GM12864 (cell line): ENCODE data around the gene MINDY2.
A peak's percentile ranks its signal among the peaks of the same experiment; 100 is the strongest.
"Not testable (repeated sequence)": the region's sequence is repeated elsewhere in the genome, so short reads cannot be mapped to it uniquely, and the experiment has no call there.

Experiments used
- DNase-seq: peaks from one replicate; pipeline ENCODE4 v3.0.0-alpha.2; 2011; ENCODE audit warnings: low read depth
- H3K4me3 ChIP-seq: 2 replicates; pipeline ENCODE4 v1.5.1; 2011; ENCODE audit warnings: mild to moderate bottlenecking, low read depth, low read length, control low read depth
- TF ChIP-seq, protein P1 (sequence below): IDR thresholded peaks from 2 replicates; pipeline ENCODE4 v1.5.1; 2011; ENCODE audit warnings: low read depth, mild to moderate bottlenecking, moderate library complexity, low read length, control low read depth, inconsistent platforms; ENCODE audit errors: missing control alignments

MINDY2 gene

DNA sequence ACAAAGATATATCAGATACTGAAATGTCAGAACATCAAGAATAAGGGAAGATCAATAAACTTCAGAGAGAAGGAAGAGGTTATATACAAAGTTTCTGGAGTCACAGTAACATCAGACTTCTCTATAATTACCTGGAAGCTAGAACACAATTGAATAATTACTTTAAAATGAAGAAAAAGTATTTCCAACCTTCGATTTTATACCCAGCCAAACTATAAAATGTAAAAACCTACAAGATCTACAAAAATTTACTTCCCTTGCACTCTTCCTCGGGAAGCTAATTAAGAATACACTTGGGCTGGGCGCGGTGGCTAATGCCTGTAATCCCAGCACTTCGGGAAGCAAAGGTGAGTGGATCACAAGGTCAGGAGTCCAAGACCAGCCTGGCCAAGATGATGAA, 6.6 kb upstream of the MINDY2 start:
- no peak overlapping the region for H3K4me3 ChIP-seq
- no peak for DNase-seq
- TF ChIP-seq, protein P1, sequence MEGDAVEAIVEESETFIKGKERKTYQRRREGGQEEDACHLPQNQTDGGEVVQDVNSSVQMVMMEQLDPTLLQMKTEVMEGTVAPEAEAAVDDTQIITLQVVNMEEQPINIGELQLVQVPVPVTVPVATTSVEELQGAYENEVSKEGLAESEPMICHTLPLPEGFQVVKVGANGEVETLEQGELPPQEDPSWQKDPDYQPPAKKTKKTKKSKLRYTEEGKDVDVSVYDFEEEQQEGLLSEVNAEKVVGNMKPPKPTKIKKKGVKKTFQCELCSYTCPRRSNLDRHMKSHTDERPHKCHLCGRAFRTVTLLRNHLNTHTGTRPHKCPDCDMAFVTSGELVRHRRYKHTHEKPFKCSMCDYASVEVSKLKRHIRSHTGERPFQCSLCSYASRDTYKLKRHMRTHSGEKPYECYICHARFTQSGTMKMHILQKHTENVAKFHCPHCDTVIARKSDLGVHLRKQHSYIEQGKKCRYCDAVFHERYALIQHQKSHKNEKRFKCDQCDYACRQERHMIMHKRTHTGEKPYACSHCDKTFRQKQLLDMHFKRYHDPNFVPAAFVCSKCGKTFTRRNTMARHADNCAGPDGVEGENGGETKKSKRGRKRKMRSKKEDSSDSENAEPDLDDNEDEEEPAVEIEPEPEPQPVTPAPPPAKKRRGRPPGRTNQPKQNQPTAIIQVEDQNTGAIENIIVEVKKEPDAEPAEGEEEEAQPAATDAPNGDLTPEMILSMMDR: no peak

DNA sequence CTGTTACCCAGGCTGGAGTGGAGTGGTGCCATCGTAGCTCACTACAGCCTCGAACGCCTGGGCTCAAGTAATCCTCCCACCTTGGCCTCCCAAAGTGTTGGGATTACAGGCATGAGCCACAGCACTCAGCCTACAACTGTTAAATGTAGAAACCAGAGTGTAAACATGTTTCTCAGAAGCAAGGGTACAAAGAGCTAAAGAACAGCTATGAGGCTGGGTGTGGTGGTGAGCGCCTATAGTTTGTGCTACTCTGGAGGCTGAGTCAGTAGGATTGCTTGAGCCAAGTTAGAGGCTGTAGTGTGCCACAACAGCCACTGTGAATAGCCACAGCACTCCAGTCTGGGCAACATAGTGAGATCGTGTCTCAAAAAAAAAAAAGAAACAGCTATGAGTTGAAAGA, 4.8 kb upstream of the MINDY2 start:
- DNase-seq: no peak
- TF ChIP-seq, protein P1: no peak
- H3K4me3 ChIP-seq: no peak overlapping the region

DNA sequence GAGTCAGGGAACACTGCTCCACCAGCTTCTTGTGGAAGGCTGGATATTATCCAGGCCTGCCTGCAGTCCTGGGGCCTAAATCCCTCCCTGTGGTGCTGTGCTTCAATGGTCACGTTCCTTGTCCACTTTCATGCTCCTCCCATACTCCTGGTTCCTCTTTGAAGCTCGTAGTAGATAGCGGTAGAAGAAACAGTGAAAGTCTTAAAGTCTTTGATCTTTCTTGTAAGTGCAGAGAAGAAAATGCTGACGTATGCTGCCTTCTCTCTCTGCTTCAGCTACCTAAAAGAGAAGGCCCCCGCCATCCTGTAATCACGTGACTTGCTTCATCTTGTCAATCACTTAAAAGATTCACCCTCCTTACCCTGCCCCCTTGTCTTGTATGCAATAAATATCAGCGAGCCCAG, 2.5 kb upstream of the MINDY2 start:
- not testable (repeated sequence) for DNase-seq

DNA sequence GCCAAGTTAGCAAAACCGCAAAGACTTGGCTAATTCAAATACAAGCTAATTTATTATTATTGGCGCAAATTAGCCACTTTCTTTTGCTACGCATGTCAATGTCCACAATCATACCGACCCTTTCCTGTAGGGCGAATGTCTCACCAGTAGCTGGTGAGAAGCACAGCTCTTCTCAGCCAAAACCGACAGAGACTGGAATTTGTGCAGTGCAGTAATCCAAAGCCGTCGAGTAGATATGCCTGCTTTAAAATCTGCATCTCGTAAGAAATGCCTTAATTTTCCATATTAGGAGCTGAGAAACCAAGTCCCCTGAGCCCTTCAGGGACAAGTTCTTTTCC, 614 bp upstream of the MINDY2 start:
- H3K4me3 ChIP-seq: peak overlapping the region; percentile 84
- TF ChIP-seq, protein P1: peak; percentile 26
- no peak for DNase-seq

More for the DNA sequence above, 2.5 kb upstream of the MINDY2 start:
- not testable (repeated sequence) for H3K4me3 ChIP-seq

DNA sequence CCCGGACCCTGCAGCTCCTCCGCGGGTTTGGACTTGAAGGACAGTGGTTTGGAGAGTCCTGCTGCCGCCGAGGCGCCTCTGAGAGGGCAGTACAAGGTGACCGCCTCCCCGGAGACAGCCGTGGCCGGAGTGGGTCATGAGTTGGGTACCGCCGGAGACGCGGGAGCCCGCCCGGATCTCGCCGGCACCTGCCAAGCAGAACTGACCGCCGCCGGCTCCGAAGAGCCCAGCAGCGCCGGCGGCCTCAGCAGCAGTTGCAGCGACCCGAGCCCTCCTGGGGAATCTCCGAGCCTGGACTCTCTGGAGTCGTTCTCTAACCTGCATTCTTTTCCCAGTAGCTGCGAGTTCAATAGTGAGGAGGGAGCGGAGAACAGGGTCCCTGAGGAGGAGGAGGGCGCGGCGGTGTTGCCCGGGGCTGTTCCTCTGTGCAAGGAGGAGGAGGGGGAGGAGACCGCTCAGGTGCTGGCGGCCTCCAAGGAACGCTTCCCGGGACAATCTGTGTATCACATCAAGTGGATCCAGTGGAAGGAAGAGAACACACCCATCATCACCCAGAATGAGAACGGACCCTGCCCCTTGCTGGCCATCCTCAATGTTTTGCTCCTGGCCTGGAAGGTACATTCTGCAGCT, 634 bp downstream of the MINDY2 start:
- DNase-seq: no peak
- TF ChIP-seq, protein P1: no peak
- peak overlapping the region; percentile 84 for H3K4me3 ChIP-seq

DNA sequence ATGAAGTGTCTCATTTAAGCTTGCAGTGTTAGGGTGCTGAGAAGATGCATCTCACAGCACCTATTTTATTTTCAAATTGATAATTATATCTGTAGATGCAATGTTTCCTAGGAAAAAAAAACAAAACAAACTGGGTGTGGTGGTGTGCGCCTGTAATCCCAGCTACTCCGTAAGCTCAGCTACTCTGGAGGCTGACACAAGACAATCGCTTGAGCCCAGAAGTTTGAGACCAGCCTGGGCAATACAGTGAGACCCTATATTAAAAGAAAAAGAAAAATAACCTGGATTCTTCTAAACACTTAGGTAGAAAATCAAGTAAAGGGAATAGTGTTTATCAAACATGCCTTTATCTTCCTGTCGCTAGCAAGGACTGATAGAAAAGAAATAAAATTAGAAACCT, 1.9 kb downstream of the MINDY2 start:
- TF ChIP-seq, protein P1: no peak
- peak overlapping the region; percentile 84; the same call in 1 of the 2 replicates for H3K4me3 ChIP-seq
- no peak for DNase-seq

DNA sequence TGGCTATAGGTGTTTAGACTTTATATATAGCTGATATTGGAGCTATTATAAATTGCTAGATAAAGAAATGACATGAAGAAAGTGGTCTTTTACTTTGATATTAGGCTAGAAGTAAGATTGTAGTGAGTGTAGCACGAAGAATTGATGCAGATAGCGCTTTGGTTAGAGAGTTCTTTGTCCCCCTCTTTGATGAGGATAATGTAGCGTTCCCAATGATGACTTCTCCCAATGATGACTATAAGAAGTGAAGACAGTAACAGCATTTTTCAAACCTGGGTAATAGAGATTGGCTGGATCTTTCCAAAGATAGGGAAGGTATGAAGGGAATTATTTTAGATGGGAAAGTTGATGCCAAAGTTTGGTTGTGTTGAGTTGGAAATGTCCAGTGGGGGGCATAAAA, 4.3 kb downstream of the MINDY2 start:
- TF ChIP-seq, protein P1: no peak
- H3K4me3 ChIP-seq: no peak overlapping the region
- DNase-seq: no peak
